Endothelial cell of umbilical vein (primary cell): ENCODE results near the gene TMCO1. TPM values are rescaled to one million over a fixed set of nuclear protein-coding genes. Genes with fewer than 3 reads are reported as not detected.

ENCODE experiments used
- BruUV-seq: library from RNA; stranded (reverse); fragments of 400-500 nt; replicated peaks from 2 replicates; lab custom pipeline; 2021; lab: Mats Ljungman, UMichigan
- CTCF ChIA-PET: fragments of 300-600, 350-600 bp; sonication (Branson Sonifier 250); formaldehyde crosslinking; loops from one replicate; lab custom pipeline; 2021; ENCODE audit warnings: antibody characterized with exemption, inconsistent platforms; lab: Charles Lee
- POLR2A ChIA-PET: fragments of 300-600, 350-600 bp; sonication (Branson Sonifier 250); formaldehyde crosslinking; loops from one replicate; lab custom pipeline; 2021; ENCODE audit warnings: antibody characterized with exemption, inconsistent platforms; lab: Charles Lee
- DNase-seq: peaks from one replicate; pipeline ENCODE4 v3.0.0-alpha.2; 2011; ENCODE audit warnings: low read depth, low spot score
- FAIRE-seq: peaks from 2 replicates; lab custom pipeline; 2011; peaks lifted over from hg19 to GRCh38; lab: Jason Lieb, UNC
- H2AFZ ChIP-seq: 2 replicates; pipeline ENCODE4 v1.6.0; 2012; ENCODE audit warnings: low read depth, low read length, control low read depth, inconsistent platforms
- H3K27ac ChIP-seq: 2 replicates; pipeline ENCODE4 v1.5.1; 2011; ENCODE audit warnings: low read depth, mild to moderate bottlenecking, control low read depth, low read length, moderate library complexity; ENCODE audit not compliant: insufficient read depth
- H3K27me3 ChIP-seq, 2 experiments: 2 replicates each; pipeline versions ENCODE4 v1.6.0 to v1.6.1; 2011; ENCODE audit warnings: low read length in 2 of 2, mixed read lengths in 1 of 2; ENCODE audit not compliant: control insufficient read depth in 2 of 2, insufficient read depth in 2 of 2
- H3K36me3 ChIP-seq, 2 experiments: 2 replicates in 1 of 2; 3 replicates in 1 of 2; pipeline ENCODE4 v1.5.1; 2011; ENCODE audit warnings: low read length in 2 of 2, mild to moderate bottlenecking in 1 of 2, moderate library complexity in 1 of 2; ENCODE audit not compliant: control insufficient read depth in 2 of 2, insufficient read depth in 2 of 2; ENCODE audit errors: extremely low read depth in 1 of 2
- H3K4me1 ChIP-seq: 3 replicates; pipeline ENCODE4 v1.5.1; 2011; ENCODE audit warnings: mild to moderate bottlenecking, low read length; ENCODE audit not compliant: control insufficient read depth, insufficient read depth; ENCODE audit errors: extremely low read depth
- H3K4me2 ChIP-seq: 2 replicates; pipeline ENCODE4 v1.6.1; 2011; ENCODE audit warnings: low read length, control low read depth, mixed read lengths; ENCODE audit not compliant: insufficient read depth
- H3K4me3 ChIP-seq, 3 experiments: fragments of 200-600 bp in 1 of 3; sonication (generic), shearing (Covaris generic) in 1 of 3; replicated peaks in 1 of 3; 2 replicates each; pipeline ENCODE4 v1.5.1; 2011 to 2016; ENCODE audit warnings: control low read depth in 3 of 3, low read length in 3 of 3, mild to moderate bottlenecking in 2 of 3, inconsistent platforms in 1 of 3, low read depth in 1 of 3, moderate library complexity in 1 of 3; ENCODE audit not compliant: insufficient read depth in 1 of 3
- H3K79me2 ChIP-seq: 2 replicates; pipeline ENCODE4 v1.6.0; 2012; ENCODE audit warnings: low read length, inconsistent platforms; ENCODE audit not compliant: control insufficient read depth, insufficient read depth
- H3K9ac ChIP-seq: replicated peaks from 2 replicates; pipeline ENCODE3; 2011; ENCODE audit warnings: low read length, control low read depth; ENCODE audit not compliant: insufficient read depth; ENCODE audit errors: extremely low read depth
- H3K9me1 ChIP-seq: replicated peaks from 3 replicates; pipeline ENCODE4 v1.6.0; 2011; ENCODE audit warnings: mild to moderate bottlenecking, low read length; ENCODE audit not compliant: control insufficient read depth, insufficient read depth; ENCODE audit errors: extremely low read depth
- H3K9me3 ChIP-seq: replicated peaks from 2 replicates; pipeline ENCODE4 v1.5.1; 2012; ENCODE audit warnings: low read length, inconsistent platforms; ENCODE audit not compliant: control insufficient read depth, insufficient read depth
- H4K20me1 ChIP-seq: replicated peaks from 2 replicates; pipeline ENCODE3; 2011; ENCODE audit warnings: mild to moderate bottlenecking, low read length; ENCODE audit not compliant: control insufficient read depth, insufficient read depth; ENCODE audit errors: extremely low read depth
- FOS ChIP-seq: IDR thresholded peaks from 2 replicates; pipeline ENCODE4 v1.6.1; 2011; ENCODE audit warnings: mild to moderate bottlenecking, low read length, moderate library complexity, borderline replicate concordance; ENCODE audit not compliant: insufficient read depth
- GATA2 ChIP-seq: IDR thresholded peaks from 2 replicates; pipeline ENCODE4 v1.7.0; 2011; ENCODE audit warnings: low read depth, mild to moderate bottlenecking, moderate library complexity, mixed read lengths, low read length; ENCODE audit not compliant: insufficient read length, insufficient read depth
- MYC ChIP-seq: IDR thresholded peaks from one replicate; pipeline ENCODE4 v1.6.1; 2011; ENCODE audit warnings: mild to moderate bottlenecking, low read depth, low read length
- POLR2A ChIP-seq: IDR thresholded peaks from 2 replicates; pipeline ENCODE4 v1.6.1; 2012; ENCODE audit warnings: low read depth, mild to moderate bottlenecking, control low read depth, low read length
- POLR2AphosphoS5 ChIP-seq: IDR thresholded peaks from 2 replicates; pipeline ENCODE4 v1.6.1; 2012; ENCODE audit warnings: low read depth, mild to moderate bottlenecking, control low read depth, low read length, moderate library complexity; ENCODE audit not compliant: insufficient read depth
- dilution Hi-C: fragments of 300-500 bp; cut with MboI; formaldehyde crosslinking; loops from one replicate; pipeline ENCODE4 v1.15.0; 2019; ENCODE audit warnings: low sequenced_read_pairs; ENCODE audit not compliant: extremely low pct_ligation_motif_present
- intact Hi-C: fragments of 100-400 bp; cut with micrococcal nuclease; formaldehyde crosslinking; loops from one replicate; pipeline ENCODE4 v1.10.0; 2022
- polyA plus RNA-seq, 4 experiments: library from polyadenylated mRNA; depleted of rRNA in 3 of 4; stranded (reverse) in 3 of 4; unstranded in 1 of 4; fragments of >200 nt; gene quantifications; 2 replicates each; pipeline versions ENCODE4 v1.2.1 to v1.2.3, GENCODE V29; 2011 to 2012; ENCODE audit warnings: missing spikeins in 1 of 4
- total RNA-seq: library from RNA; stranded (reverse); gene quantifications from 2 replicates; pipeline ENCODE4 v1.2.3, GENCODE V29; 2021
- TF ChIP-seq, protein P1 (sequence below): IDR thresholded peaks from 2 replicates; pipeline ENCODE4 v1.6.1; 2011; ENCODE audit not compliant: insufficient read depth, insufficient read length
- TF ChIP-seq, protein P2 (sequence below), 2 donors: IDR thresholded peaks; 1 replicate in 1 of 2; 2 replicates in 1 of 2; pipeline ENCODE4 v1.5.1; 2011; ENCODE audit warnings: low read length in 2 of 2, mild to moderate bottlenecking in 2 of 2, moderate library complexity in 2 of 2, control low read depth in 1 of 2, inconsistent platforms in 1 of 2, low read depth in 1 of 2; ENCODE audit not compliant: insufficient read depth in 1 of 2; ENCODE audit errors: extremely low read depth in 1 of 2

TMCO1 gene
- total and polyA plus RNA-seq, 2 donors (not counting 3 experiments of a cell fraction or from before 2014, with no cell fraction given), result 86.0 to 93.4 TPM

DNA sequence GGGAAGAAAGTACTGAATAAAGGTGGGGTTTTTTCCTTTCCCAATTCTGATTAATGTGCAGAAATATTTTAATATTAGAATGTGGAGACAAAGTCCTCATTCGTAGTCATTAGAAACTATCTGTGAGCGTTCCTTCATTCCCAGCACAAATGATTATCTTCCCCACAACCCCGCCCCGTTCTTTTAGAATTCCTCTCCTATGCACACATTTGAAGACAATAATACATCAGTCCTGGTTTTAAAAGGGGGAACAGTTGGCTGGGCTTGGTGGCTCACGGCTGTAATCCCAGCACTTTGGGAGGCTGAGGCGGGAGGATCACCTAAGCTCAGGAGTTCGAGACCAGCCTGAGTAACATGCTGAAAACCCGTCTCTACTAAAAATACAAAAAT lies 71.2 kb downstream of the TMCO1 start:
- TF ChIP-seq MYC (no peak), POLR2AphosphoS5 (no peak), POLR2A (no peak), GATA2 (no peak), FOS (no peak)
- TF ChIP-seq, protein P1, sequence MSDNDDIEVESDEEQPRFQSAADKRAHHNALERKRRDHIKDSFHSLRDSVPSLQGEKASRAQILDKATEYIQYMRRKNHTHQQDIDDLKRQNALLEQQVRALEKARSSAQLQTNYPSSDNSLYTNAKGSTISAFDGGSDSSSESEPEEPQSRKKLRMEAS, result no peak
- TF ChIP-seq, protein P2, sequence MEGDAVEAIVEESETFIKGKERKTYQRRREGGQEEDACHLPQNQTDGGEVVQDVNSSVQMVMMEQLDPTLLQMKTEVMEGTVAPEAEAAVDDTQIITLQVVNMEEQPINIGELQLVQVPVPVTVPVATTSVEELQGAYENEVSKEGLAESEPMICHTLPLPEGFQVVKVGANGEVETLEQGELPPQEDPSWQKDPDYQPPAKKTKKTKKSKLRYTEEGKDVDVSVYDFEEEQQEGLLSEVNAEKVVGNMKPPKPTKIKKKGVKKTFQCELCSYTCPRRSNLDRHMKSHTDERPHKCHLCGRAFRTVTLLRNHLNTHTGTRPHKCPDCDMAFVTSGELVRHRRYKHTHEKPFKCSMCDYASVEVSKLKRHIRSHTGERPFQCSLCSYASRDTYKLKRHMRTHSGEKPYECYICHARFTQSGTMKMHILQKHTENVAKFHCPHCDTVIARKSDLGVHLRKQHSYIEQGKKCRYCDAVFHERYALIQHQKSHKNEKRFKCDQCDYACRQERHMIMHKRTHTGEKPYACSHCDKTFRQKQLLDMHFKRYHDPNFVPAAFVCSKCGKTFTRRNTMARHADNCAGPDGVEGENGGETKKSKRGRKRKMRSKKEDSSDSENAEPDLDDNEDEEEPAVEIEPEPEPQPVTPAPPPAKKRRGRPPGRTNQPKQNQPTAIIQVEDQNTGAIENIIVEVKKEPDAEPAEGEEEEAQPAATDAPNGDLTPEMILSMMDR (IDR thresholded peaks at IDR 0.05; ENCODE audit: extremely low read depth in 1 of 2, insufficient read depth in 1 of 2, low read depth in 1 of 2, low read length in 2 of 2), result no peak
- H3K4me3 ChIP-seq, result peak overlapping the region; percentile 36 to 66 (median 55)
- TSS peak; percentile 33 for BruUV-seq
- H3K27ac ChIP-seq, result peak overlapping the region; percentile 72
- ChIA-PET POLR2A (interaction anchor here (0.6 kb wide), 1 partner anchor 23 kb away, joined by 3 read pairs; no protein-coding TSS in a partner anchor), CTCF (interaction anchor here (0.8 to 2.2 kb wide), 18 partner anchors 9 to 1523 kb away, joined by 3 to 10 read pairs (median 4); partner anchors contain the start of genes MGST3 and POU2F1)
- no peaks in the 10 kb centered on the region for H3K9me3 ChIP-seq
- H3K79me2 ChIP-seq, result peaks cover 30% of the 10 kb centered on the region
- peak overlapping the region; percentile 53 for H3K4me2 ChIP-seq
- DNase-seq, result peak; percentile 17
- H3K27me3 ChIP-seq, result peaks cover 2 to 3% of the 10 kb centered on the region in 2 experiments
- H3K4me1 ChIP-seq, result peaks cover 21% of the 10 kb centered on the region
- H3K9ac ChIP-seq, result peak overlapping the region; percentile 85
- dilution Hi-C loops (no loop called here), intact Hi-C loops (loop anchor here (5.0 kb wide), 1 partner anchor 215 kb away; no protein-coding TSS in a partner anchor)
- no peaks in the 10 kb centered on the region for H4K20me1 ChIP-seq
- no peak for FAIRE-seq
- H3K36me3 ChIP-seq, result no peaks in the 10 kb centered on the region
- no peak overlapping the region for H2AFZ ChIP-seq
- no peaks in the 10 kb centered on the region for H3K9me1 ChIP-seq
